ENCODE measurements around the gene NEUROD2. TPM values are rescaled to one million over a fixed set of nuclear protein-coding genes. Genes with fewer than 3 reads are reported as not detected.

The NEUROD2 gene
- total and polyA plus RNA-seq, 2 of the 13 experiments (the other 11 are each of a cell fraction or from before 2014, with no cell fraction given) = not detected

GRCh38 chr17:39621523-39622379 is 14.0 kb upstream of the NEUROD2 start (continued):
- TF ChIP-seq GPBP1L1 (CRISPR knock-in tag; IDR thresholded peaks at IDR 0.05) (no peak), HDAC1 (CRISPR knock-in tag; IDR thresholded peaks at IDR 0.05) (peak; percentile 65), ZNF274 (CRISPR knock-in tag; IDR thresholded peaks at IDR 0.05) (no peak), ZNF205 (CRISPR knock-in tag; IDR thresholded peaks at IDR 0.05) (peak; percentile 77), SSRP1 (CRISPR knock-in tag; IDR thresholded peaks at IDR 0.05) (0 out of 2 replicates have a peak, but pooled peaks have one; percentile 63), DRAP1 (CRISPR knock-in tag; IDR thresholded peaks at IDR 0.05) (peak; percentile 53; the same call in 1 of the 2 replicates), SALL2 (CRISPR knock-in tag; IDR thresholded peaks at IDR 0.05) (peak; percentile 75; the same call in 1 of the 2 replicates), THAP8 (CRISPR knock-in tag; IDR thresholded peaks at IDR 0.05; ENCODE audit: borderline replicate concordance) (no peak), MAFF (IDR thresholded peaks at IDR 0.05; ENCODE audit: low read depth, low read length) (no peak), THAP11 (CRISPR knock-in tag; IDR thresholded peaks at IDR 0.05) (peak; percentile 79), YEATS4 (CRISPR knock-in tag; IDR thresholded peaks at IDR 0.05; ENCODE audit: borderline replicate concordance) (peak; percentile 43; the same call in 1 of the 2 replicates), HOXA3 (CRISPR knock-in tag; IDR thresholded peaks at IDR 0.05) (peak; percentile 80), ZNF558 (CRISPR knock-in tag; IDR thresholded peaks at IDR 0.05; ENCODE audit: borderline replicate concordance) (no peak), ZNF160 (CRISPR knock-in tag; IDR thresholded peaks at IDR 0.05) (0 out of 2 replicates have a peak, but pooled peaks have one; percentile 36), ZBTB7B (CRISPR knock-in tag; IDR thresholded peaks at IDR 0.05) (peak; percentile 89), GRHL1 (CRISPR knock-in tag; conservative IDR thresholded peaks at IDR 0.05) (no peak), FOXA3 (CRISPR knock-in tag; IDR thresholded peaks at IDR 0.05) (peak; percentile 51), SMC3 (IDR thresholded peaks at IDR 0.05; ENCODE audit: low read length) (peak; percentile 98), HOXD1 (CRISPR knock-in tag; IDR thresholded peaks at IDR 0.05) (peak; percentile 59; the same call in 1 of the 2 replicates), SMAD9 (CRISPR knock-in tag; IDR thresholded peaks at IDR 0.05) (no peak), TFDP1 (CRISPR knock-in tag; IDR thresholded peaks at IDR 0.05; ENCODE audit: borderline replicate concordance) (0 out of 2 replicates have a peak, but pooled peaks have one; percentile 49), SRY (CRISPR knock-in tag; IDR thresholded peaks at IDR 0.05) (peak; percentile 65; the same call in 1 of the 2 replicates), ZNF143 (CRISPR knock-in tag; IDR thresholded peaks at IDR 0.05) (peak; percentile 41; the same call in 1 of the 2 replicates)

Measured in HepG2 (cell line).